GM19035 (cell line): Measurements from ENCODE around the gene RFTN1.

ENCODE experiments used
- ATAC-seq: cut with Tn5 transposase; IDR thresholded peaks from one replicate; pipeline ENCODE4 v1.9.1; 2021; ENCODE audit not compliant: unreplicated experiment

RFTN1 gene

DNA sequence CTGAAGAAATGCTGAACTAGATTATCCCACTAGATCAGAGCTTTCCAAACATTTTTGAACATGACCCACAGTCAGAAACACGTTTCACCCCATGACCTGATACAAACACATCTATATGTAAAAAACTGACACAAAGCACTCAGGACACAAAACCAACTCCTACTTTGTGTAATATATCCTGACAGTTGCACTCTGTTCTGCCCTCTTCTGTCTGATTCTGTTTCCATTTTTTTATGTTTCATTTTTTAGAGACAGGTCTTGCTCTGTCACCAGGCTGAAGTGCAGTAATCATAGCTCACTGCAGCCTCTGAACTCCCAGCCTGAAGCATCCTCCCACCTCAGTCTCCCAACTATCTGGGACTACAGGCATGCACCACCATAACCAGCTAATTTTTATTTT lies 15.8 kb upstream of the RFTN1 start:
- ATAC-seq: no peak

DNA sequence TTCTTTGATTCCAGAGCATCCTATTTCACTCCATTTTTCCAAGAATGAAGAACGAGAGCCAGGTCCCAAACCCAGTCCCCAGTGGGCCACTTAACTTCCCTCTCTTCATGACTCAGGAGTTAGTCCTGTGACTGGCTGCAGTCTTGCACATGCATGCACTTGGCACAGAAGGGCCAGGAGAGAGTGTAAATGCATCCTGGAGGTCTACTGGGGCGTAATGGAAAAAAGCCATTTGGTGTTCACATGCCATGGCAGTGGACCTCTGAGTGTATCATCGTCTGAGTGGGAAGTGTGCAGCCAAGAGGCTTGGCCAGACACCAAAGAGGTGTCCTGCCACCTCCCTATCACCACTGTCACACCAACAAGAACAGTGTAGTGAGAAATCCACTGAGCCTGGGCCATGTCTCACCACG lies 15.1 kb upstream of the RFTN1 start:
- no peak for ATAC-seq

DNA sequence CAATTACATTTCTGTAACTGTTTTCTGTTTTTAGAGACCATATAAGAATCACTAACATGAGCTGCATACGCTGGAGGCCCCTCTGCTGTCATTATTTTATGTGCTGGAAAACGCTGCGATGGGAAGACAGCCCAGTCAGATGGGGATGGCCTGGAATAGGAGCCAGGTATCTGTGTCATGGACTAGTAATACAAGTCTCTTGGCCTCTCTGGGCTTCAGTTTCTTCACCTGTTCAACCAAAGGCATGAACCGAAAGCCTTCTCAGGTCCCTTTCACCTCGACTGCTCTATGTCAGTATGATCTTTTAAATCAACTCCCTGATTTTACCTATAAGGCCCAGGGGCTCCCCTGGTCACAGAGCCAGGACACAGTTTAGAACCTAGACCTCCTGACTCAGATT lies 14.6 kb upstream of the RFTN1 start:
- no peak for ATAC-seq

DNA sequence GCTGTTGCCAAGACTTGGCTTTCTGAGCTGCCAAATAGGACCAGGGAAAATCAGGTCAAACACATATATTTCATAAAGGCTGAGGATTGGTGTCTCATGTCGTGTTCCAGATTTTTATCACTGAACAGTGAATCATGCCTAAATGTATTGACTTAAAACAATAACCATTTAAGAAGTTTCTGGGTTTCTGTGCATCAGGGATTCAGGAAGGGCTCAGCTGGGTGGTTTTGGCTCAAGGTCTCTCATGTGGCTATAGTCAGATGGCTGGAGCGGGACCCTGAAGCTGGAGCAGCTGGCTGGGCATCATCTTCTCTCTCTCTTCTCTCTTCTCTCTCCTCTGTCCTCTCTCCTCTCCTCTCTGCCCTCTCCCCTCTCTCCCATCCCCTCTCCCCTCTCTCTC lies 10.7 kb upstream of the RFTN1 start:
- no peak for ATAC-seq

DNA sequence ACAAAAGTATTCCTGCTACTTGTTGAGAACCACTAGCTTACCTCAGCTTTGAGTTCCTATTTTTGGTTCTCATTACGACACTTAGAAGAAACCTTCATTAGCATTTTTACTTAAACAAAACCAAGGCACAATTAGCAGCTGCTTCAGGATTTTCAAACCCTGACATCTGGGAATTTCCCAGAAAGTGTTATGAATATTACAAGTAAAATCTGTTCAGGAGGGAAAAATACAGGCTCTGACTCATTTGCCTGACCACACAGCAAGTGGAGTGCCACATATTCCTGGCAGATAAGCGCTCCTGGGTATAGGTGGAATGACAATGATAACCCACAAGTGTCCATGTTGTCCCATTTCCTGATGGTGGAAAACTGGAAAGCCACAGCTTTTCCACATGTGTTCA lies 10.3 kb upstream of the RFTN1 start:
- ATAC-seq: no peak

DNA sequence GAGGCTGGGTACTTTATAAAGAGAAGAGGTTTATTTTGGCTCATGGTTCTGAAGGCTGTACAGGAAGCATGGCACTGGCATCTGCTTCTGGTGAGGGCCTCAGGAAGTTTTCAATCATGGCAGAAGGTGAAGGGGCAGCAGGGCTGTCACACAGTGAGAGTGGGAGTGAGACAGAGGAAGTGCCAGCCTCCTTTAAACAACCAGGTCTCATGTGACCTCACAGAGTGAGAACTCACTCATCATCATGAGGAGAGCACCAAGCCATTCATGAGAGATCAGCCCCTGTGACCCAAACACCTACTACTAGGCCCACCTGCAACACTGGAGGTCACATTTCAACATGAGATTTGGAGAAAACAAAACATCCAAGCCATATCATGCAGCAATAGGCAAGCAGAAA lies 9.3 kb upstream of the RFTN1 start:
- ATAC-seq: no peak

DNA sequence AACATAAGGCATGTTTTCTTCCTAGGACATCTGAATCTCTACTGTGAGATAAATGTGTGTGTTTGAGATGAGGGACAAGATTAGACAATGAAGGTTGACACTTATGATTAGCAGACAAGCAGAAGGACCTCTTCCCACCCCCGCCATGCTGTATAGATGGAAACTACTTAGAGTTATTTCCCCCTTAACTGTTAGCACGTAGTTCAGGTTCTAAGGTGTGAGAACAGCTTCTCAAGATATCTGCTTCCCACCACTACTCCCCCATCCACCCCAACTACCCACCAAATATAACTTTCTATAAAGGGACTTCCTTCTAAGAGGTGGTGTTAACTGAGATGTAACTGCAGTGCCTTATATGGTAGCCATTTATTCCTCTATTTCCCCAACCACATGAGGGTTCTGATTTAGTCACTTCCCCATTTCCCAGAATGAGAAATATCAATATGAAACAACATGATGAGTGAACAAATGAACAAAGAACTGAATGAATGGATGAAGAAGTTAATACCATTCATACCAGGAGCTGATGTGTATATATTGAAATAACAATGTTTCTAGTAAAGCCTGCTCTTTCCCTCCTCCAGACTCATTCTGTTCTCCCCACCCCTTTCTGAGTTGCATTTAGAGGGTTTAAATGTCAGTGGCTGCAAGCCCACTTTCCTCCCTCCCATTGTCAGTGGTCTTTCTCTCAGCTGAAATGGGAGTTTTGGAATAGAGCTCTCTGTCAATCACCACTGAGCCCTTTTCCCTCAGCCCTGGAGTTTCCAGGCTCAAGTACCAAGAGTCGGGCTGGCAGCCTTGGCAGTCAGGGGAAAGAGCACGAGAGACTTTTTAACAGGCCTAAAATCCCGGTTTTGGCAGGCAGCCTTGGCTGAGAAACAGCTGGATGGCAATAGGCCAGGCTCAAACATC lies 7.7 kb upstream of the RFTN1 start:
- peak; percentile 51 for ATAC-seq

DNA sequence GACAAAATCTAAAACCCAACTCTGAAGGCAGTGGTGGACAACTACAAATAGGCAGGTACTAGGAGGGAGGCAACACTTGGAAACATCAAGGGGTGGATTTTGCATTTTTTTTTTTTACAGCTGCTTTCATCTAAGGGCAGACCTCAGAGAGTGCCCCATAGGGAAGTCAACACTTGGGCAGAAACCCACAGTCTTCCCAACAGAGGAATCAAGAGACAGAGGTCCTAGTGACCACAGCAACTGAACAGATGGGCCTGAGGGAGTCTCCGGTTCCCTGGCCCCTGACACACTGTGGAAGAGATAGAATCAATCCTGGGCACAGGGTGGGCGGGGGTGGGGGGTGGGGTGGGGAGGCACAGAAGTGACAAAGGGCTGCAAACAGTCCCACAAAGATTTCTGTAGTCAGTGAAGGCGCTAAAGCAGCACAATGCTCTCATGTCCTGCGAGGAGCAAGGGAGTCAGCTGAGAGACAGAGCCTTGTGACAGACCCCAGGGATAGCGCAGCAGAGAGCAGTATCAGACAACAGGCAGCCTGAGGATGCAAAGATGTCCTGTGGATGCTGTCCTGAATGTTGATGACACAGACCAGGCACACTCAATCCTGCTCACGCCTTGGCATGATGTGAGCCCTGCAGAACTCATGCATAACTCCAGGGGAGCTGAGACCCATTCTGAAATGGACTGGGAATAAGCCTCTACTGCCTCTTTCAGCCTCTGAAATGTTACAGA lies 6.9 kb upstream of the RFTN1 start:
- ATAC-seq: no peak

DNA sequence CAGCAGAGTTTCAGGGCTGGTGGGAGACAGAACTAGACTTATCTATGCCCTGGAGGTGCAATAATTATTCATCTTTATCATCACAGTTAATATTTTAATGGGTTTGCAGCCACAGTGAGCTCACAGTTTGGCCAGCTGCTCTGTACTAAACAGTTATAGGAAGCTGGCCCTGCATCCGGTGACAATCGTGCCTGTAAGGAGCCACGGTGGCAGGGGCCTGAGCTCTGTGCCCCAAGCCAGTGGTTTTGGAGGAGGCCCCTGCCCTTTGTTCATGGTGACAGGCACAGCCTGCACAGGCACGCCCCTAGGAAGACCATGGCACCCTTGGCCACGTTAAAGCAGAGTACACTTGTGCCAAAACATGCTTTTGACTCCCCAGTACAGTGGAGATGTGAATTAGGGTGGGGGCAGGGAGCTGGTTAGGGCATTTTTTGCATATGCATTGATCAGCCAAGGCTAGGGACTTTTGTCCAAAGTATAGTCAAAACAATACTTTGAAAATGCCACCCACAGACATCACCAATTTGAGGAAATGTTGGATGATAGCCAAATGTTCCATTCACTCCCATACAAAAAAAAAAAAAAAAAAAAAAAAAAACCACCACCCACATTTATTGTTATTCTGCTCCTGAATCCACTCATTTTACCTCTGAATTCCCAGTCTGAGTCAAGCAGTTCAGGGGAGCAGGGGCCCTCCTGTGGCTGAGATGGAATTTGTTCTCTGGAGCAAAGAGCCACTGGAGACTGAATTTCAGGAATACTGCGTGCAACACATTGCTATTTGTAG lies 3.4 kb upstream of the RFTN1 start:
- ATAC-seq: no peak

DNA sequence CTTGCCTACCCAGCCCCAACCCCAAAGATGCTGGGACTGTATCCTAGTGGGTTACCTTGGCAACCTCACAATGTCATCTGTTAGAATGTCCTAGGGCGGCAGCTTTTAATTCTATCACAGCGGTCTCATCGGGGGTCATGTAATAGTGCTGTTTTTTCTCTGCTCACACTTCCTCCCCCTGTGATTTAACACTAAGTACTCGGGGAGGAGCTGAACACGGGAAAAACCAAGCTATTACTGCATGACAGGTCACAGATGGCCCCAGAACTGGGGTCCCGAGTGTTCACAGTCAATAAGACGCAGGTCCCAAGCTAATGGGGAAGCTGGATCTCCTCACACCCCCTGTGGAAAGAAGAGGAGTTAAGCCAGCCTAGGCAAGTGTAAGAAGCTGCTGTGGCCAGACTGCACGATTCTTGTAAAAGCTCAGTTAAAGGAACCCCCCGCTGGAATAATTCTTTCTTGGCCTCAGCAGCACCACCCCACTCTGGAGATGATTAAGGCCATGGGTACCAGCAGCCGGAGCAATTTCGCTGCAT lies 2.5 kb upstream of the RFTN1 start:
- ATAC-seq: no peak

DNA sequence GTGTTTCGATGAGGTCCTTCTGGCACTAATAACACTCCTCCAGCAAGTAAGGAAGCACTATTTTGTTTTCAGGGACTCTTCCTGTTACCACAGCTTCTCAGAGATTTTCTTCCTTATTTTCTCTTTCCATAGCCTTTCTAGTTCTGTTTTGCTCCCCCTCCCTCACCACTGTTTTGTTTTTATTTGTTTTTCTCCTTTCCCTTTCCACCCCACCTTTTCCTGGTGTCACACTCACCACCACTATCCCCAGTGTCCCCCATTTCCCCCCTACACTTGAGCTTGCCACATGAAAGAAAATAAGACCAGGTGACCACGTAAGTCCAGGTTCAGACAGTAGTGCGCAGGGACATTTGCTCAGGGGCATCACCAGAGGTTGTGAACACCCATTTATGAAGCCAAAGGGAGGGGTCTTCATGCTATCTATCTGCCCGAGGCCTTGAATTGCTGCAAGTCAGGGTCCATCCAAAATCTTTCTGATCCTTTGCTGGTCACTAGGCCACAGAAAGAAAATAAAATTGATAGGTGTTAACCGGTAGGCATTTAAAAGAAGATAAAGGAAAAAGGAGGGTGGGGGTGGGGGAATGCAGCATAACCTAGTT lies 1.4 kb upstream of the RFTN1 start:
- no peak for ATAC-seq

DNA sequence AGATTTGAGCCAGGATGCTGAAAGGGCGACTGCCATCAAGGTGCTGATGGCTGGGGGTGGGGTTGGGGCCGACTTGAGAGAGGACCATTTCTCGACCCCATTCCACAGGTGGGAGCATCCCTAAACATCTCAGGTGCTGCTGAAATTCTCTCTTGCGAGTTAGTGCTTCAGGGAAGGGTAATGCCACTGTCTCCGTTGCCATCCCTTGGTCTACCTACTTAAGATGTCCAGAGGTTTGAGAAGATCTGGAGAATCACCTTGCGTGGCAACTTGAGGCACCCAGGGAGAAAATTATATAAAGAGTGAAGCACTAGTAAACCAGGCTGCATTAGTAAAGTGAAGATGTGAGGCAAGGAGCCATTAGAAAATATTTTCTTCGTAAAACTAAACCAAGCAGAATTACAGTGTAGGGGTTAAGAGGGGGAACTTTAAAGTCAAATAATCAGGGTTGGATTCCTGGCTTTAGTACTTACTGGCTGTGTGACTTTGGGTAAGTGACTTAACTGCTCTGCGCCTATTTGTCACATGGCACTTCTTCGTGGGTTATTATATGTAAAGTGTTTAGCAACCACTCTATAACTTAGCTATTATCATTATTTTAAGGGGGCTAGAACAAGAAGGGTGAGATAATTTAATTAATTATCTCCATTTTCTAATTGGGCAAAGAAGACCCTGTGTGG lies 662 bp upstream of the RFTN1 start:
- no peak for ATAC-seq

DNA sequence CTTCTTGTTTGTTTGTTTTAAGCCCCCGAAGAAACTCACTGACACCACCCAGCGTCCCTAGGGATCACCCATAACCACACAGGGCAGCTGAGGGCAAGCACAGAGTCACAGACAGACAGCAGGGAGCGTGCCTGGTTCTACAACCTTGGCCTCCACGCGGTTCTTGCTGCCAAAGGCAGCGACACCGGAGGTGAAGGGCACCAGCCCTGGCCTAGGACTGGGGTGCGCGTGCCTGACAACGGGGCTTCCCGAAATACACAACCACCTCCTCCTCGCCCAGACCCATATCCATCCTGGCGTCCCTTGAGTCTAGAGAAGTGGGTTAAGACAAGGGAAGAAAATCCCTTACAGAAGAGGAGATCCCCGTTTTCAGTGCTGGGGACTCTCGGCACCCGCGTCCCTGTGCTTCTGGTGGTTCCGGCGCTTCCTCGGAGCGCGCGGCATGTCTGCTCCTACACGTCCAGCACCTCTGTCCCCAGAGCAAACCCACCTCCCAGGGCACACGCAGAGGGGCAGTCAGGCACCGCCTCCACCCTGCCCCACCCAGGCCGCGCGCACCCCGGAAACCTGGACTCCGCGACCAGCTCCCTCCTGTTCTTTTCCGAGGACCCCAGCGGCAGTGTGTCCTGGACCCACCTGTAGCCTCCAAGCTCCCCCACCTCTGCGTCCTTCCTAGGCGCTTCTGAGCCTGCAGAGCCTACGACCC lies 911 bp downstream of the RFTN1 start:
- ATAC-seq: peak; percentile 10

DNA sequence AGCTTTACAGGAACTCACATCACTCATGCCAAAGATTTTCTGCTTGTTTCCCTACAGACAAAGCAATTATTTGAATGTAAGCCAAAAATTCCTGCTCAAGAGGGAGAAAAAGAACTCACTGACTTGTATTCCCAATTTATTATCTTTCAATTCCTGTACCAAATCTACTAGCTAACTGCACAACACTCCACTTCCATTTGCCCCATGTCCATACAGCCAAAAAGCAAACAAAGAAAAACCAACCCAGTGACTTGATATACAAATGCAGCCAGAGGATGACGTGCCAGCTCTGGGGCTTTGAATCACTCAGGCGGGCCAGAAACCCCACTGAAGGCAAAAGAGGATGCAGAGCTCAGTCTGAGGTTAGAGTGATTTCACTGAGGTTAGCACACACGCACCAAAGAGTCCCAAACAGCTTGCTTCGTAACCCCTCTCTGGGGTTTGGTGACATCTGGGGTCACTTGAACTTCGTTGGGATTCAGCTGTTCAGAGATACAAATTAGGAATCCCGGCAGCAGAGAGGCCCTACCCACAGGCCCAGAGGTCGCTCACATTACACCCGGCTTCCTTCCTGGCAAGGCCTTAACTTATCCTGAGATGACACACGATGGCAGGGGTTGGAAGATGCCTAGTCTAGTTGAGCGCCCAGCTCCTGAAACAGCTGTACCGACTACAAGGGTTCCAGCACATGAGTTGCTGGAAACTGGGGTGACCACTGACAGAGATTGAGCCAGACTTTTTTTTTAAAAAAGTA lies 1.6 kb downstream of the RFTN1 start:
- ATAC-seq: peak; percentile 50

DNA sequence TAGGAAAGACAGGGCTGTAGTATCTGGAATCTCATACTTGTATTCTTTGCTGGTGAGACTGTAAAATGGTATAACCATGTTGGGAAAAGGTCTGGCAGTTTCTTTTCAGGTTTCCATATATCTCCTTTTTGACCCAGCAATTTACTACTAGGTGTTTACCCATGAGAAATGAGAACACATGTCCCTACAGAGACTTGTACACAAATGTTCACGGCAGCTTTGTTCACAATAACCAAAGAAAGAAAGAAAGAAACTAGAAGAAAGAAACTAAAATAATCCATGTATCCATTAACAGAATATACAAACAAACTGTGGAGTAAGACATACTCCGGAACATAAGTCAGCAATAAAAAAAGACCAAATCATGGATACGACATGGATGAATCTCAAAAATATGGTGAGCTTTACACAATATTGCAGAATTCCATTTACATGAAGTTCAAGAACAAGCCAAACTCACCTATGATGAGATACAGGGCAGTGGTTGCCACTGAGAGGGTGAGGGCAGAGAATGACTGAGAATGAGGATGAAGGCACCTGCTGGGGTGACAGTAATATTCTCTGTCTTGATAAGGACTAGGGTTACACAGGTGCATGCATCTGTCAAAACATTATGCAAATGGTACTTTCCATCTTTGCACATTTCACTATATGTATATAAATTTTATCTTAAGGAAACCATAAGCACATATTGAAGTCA lies 2.7 kb downstream of the RFTN1 start:
- no peak for ATAC-seq

DNA sequence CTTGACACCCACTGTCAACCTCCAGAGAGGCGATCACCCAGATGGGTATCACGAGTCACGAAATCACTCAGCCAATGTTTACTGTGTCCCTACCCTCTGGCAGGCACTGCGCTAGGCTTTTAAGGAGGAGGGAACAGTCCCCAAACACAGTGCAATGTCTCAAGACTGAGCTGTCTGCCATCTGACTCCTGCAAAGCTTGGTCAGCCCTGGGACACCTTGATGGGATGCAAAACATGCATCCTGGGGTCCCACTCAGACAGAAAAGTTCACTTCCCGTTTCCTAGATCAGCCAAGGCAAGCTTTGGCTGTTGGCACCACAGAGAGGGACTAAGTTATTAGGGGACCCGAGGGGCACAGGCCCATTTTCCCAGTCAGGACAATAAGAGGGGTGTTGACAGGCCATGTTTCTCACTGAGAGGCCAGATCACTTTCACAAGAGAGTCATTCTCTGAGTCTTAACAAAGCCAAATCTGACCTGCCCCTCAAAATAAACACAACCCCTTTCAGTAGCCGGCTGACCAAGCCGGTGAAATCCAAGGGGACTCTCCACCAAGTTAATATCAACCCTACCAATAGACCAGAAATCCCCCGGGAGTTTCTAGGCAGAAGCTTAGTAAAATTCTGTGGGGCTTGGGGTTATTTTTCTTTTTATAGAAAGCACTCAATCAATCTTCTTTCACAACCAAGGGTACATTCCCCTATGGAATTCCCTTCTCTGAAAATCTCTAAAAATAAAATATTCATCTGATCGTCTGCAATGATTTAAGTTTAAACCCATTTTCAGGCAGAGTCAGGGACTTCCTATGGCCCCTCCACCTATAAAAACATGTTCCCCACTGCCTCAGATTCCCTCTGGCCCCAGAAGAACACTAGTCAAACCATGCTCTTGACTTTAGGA lies 3.5 kb downstream of the RFTN1 start:
- peak; percentile 25 for ATAC-seq

DNA sequence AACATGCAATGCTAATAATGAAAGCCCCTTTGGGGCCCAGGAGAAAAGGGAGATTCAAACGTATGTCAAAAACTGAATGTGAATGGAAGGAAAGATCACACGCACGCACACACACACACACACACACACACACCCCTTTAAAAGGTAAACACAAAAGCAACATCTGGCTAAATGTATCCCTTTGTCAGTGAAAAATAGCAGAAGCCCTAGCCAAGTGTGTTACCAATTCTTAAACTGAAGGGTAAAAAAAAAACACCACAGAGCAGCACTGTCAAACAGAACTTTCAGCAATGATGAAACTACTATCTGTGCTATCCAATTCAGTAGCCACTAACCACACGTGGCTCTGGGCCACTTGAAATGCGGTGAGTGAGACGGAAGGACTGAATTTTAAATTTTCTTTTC lies 4.9 kb downstream of the RFTN1 start:
- no peak for ATAC-seq

DNA sequence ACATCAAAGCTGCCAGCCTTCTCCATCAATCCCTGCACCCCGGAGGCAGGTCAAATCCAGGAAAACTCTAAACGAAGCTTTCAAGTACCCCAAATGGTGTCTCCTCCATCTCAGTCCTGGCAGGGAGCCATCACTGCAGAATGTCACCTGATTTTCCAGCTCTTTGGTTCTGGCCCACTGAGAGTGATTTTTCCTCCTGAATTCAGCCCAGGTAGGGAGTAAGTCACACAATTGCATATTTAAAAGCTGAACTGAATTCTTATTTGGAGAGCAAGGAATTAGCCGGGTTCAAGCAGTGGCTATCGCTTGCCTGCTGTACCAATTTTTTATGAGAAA lies 5.3 kb downstream of the RFTN1 start:
- no peak for ATAC-seq
